GM19035 (cell line): ENCODE measurements around the gene ANXA9.

Experiments used
- ATAC-seq: cut with Tn5 transposase; IDR thresholded peaks from one replicate; pipeline ENCODE4 v1.9.1; 2021; ENCODE audit not compliant: unreplicated experiment

The ANXA9 gene

DNA sequence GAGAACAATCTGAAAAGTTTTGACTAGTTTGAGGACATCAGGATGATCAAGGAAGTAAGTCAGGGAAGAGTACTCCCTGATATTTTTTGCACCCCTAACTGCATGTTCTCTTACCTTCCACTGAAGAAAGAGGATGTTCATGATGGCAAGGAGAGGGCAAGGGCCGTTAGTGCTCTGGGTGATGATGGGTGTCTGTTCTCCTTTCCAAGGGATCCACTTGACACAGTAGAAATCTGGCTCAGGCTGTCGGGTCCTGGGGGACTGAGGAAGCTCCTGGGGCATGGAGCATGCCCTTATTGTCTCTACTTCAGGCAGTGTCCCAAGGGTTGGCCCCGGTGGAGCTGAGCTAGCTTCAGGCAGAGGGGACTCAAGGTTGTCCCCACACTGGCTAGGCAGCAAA lies 20.0 kb downstream of the ANXA9 start:
- ATAC-seq, result no peak

DNA sequence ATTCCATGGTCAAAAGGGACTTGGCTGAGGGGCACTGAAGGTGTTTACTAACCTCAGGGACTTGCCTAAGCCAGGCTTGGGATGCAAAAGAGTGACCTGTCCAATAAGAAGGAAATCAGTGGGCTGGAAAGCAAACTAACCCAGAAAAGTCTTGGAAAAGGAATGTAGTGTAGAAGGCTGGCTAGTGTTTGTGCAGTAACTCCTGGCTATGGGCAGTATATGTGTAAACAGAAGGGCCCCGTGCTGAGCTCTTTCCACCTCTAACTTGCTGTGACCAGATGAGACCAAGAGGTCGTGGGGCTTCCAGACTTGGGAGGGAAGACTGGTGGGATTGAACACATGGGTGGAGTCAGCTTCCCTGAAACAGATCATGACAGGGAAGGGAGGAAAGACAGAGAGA lies 20.5 kb downstream of the ANXA9 start:
- no peak for ATAC-seq

GRCh38 chr1:151003180-151003579 lies 21.1 kb downstream of the ANXA9 start:
- no peak for ATAC-seq

DNA sequence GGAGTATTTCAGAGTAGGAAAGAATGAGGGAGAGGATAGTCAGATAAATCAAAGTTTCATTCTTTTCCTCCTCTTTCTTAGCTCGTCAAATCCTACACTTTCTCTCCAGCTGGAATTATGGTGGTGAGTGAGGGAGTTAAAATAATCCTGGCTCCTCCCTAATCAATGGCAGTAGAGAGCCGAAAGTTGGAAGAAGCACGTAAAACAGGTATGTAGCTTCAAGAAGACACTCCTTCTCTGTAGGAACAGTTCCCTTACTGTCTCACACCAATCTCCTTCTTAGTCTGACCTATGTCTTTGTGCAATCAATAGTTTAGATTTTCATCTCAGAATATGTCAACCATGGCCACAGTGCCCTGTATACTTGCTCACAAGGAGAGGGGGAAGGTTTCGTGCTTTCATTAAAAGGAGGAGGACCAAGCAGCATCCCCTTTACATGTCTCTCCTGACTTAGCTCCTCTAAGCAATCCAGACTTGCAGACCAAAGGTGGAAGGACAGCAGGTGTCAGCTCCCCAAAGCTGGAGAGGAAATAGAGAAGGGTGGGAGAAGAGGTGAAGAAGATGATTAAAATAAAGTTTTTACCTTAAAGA lies 23.7 kb downstream of the ANXA9 start:
- no peak for ATAC-seq

- ATAC-seq, result peak; percentile 45
These were observed 24.4 kb downstream of the ANXA9 start, which contains the start of gene MINDY1 for GRCh38 chr1:151006327-151007052. TSS of gene MINDY1 (minus strand) at chr1:151006902. CDS start at chr1:151002617, 4,285 bp downstream.

- ATAC-seq, result no peak
These were observed 25.8 kb downstream of the ANXA9 start for GRCh38 chr1:151007853-151008243.

DNA sequence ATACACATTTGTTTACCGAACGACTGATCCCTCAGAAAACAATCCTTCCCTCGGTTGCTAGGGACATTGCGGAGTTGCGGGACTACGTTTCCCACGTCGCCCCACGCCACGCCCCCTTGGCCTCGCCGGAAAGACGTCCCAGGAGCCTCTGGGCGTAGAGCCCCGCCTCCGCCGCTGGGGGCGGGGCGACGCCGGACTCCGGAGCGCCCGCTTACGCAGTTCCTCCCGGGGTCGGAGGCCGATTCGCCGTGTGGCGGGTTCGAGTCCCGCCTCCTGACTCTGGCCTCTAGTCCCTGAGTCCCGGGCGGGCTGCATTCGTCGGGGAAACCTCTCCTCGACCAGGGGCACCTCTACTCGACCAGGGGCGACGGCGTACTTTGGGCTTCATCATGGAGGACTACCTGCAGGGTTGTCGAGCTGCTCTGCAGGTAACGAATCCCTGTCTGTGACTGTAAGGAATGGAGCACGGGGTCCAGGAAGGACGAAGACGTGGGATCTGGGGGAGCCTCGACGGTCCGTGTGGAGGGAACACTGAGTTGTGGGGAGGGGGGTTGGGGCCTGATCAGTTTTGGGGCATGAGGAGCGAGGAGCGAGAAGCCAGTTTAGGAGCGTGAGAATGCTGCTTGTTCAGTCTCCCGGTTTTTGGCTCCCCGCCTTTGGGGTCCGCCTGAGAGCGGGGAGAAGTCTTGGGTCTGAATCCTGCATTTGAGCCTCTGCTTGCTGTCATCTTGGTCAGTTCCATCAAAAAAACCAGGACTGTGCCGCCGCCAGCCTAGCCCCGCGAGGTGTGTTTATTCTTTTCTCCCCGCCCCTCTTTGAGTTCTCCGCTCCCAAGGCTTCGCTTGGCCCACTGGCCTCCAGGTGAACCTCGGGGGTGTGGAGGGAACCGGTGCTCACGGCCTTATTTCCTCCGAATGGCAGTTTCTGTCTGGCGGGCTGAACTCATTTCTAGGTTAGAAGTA lies 26.4 kb downstream of the ANXA9 start, which contains the start of gene PRUNE1:
TSS of gene PRUNE1 (plus strand) at position 206 of the 962 bp plus-strand sequence. CDS start at position 390, 184 bp downstream.
- peak; percentile 75 for ATAC-seq

DNA sequence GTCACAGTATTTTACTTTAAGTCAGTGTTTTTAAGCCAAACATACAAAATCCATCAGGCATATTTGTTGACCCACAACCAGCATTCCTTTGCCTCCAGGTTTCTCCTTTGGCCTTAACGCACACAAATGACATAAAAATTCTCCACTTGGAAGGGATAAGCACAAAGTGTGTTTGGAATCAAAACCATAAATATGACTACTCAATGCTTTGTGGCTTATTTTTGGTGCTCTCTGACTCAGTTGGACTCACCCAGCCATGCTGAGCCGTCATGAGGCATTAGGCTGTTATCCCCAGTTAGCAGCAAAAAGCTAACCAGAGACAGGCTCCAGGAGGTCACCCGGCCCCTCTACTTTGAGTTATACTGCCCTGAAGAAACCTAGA lies 27.1 kb downstream of the ANXA9 start:
- ATAC-seq, result no peak

GRCh38 chr1:151009674-151010345 lies 27.7 kb downstream of the ANXA9 start:
- ATAC-seq, result no peak

- ATAC-seq, result no peak
These were observed 28.2 kb downstream of the ANXA9 start for GRCh38 chr1:151010346-151010726.

DNA sequence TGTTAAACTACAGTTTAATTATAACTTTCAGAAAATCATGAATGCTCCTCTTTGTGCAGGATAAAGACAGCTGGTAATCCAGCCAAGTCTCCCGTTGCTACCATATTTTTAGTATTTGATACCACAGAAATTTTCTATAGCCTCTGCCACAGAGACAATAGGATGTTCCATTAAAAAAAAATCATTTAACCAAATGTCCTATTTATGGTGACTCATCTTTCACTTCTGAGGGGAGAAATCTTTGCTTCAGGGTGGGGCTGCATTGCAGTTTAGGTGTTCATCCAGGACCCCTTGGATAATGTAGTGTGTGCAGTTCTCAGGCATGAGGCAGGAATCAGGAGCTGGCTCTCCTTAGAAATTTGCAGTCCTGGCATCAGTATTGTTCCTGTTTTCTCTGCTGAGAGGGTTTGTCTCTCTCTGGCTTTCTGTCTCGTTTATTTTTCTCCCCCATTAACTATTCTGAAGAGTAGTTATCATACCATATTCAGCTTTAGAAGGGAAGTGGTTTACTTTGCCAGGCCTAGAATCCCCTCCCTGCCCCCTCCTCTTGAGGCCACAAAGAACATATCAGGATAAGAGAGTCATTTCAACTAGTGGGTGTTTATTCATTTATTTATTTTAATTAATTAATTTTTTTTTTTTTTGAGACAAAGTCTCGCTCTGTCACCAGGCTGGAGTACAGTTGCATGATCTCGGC lies 29.2 kb downstream of the ANXA9 start:
- no peak for ATAC-seq

DNA sequence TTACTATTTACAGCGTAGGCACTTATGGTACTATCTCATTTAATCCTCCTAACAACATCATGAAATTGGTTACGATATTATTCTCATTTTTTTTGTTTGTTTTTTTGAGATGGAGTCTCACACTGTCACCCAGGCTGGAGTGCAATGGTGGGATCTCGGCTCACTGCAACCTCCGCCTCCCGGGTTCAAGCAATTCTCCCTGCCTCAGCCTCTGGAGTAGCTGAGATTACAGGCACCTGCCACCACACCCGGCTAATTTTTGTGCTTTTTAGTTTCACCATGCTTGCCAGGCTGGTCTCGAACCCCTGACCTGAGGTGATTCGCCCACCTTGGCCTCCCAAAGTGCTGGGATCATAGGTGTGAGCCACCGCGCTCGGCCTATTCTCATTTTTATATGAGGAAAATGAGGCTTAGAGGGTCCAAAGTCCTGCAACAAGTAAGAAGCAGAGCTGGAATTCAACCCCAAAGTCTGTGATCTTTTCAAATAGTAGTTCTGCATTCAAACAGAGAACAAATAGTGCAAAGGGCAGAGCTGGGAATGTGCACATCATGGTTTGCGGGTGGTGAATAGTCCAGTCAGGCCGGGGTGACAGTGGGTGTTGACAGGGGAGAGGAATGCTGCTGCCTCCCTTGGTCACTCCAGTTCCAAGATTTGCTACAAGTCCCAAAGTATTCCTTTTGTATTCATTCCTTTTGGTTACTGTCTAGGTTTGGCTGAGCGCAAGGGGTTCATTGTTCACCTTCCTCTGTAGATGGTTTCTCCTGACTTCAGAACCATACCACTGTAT lies 30.8 kb downstream of the ANXA9 start:
- no peak for ATAC-seq

DNA sequence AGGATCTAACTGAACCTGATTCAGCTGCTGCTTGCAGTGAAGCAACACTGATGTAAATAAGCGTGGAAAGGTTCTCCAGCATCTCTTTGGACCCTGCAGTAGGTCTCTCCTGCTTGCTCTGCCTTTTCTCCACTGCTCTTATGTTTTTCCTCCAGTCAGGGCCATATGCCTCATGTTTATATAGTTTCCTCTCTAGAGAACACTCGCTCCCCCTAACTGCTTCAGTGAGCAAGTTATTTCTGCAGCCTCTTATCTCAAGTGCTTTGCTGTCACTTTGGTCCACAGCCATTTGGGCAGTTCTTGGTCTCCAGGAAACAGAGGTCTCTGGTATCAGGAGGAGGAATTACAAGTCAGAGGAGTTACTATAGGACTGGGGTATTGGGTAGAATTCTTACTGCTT lies 31.4 kb downstream of the ANXA9 start:
- no peak for ATAC-seq

DNA sequence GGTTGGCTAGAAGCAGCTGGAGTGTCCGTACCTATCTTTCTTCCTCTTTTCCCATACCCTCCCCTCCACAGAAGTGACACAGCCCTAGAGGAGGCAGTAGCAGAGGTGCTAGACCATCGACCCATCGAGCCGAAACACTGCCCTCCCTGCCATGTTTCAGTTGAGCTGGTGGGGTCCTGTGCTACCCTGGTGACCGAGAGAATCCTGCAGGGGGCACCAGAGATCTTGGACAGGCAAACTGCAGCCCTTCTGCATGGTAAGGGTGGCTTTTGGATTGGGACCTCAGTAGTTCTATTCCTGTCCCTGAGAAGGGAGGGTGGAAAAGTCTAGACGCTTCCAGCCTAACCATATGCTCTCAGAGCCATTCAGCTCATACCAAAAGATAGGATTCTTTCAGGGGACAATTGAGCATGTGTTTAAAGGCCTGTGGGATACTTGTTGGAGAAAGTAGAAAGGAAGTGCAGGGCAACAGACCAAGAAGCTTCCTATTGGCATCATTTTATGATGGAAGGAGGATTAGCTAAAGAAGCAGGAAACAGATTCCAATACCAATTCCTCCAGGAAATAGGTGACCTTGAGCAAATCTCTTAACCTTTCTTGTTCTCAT lies 42.6 kb downstream of the ANXA9 start:
- ATAC-seq, result no peak

DNA sequence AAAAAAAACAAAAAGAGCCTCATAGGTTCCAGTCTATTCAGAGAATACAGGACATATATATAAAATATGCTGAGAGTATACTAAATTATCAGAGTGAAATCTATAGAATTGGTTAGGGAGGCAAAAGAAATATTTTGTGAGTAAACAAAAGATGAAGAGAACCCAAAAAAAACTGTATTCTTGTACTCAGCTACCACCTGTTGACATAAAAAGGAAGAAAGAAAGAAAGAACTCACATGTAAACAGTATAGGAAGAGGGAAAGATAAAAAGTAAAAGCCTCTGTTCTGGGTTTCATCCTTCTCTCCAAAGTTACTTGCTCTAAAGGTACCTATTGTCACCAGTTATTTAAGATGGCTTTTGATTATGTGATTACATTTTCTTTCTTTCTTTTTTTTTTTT lies 44.4 kb downstream of the ANXA9 start:
- ATAC-seq, result no peak

- no peak for ATAC-seq
These were observed 50.1 kb downstream of the ANXA9 start for GRCh38 chr1:151032164-151032563.

- ATAC-seq, result no peak
These were observed 53.1 kb downstream of the ANXA9 start for GRCh38 chr1:151035167-151035566.

DNA sequence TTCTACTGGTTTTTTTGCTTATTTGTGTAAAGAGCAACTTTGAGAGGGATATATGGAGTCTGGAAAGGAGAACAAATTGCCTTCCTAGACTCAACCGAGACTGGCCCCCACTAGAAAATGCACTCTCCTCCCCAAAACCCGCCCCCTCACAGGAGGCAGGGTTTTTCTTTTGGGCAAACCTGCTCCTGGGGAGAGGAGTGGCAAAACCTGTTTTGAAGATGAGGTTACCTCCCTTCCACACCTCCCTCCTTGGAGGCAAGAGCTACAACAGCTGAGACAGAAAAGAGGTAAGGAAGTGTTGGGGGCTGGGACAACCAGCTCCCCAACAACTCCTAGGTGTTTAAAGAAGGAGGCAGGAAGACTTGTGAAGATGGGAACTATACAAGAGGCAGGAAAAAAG lies 54.3 kb downstream of the ANXA9 start, which contains the start of gene BNIPL:
TSS of gene BNIPL (plus strand) at position 231 of the 400 bp plus-strand sequence. CDS start at position 371, 140 bp downstream.
- ATAC-seq, result no peak

DNA sequence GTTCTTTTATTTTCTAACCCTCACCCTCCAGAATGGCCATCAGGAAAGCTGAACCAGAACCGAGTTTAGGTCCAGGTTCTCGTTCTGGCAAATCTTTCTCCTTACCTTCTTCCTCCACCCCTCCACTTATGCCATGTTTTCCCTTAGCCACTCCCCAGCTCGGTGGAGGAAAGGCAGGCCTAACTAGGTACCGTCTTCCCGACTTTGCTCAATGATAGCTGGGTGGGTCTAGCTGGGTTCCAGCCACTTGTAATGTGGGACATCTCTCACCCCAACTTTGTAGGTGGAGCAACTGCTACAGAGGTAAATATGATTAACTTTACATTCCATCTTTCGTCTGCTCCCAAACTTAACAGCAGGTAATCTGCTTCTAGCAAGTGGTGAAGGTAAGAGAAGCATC lies 54.9 kb downstream of the ANXA9 start:
- ATAC-seq, result no peak
